OCI-LY1 (cell line): ENCODE results near the gene LZTFL1.

Experiments used
- H2AFZ ChIP-seq: fragments of 200-600 bp; sonication (generic), shearing (Covaris generic); 2 replicates; pipeline ENCODE4 v1.6.0; 2014; ENCODE audit warnings: antibody characterized with exemption, mild to moderate bottlenecking, low read length
- H3F3A ChIP-seq: fragments of 200-600 bp; sonication (generic), shearing (Covaris generic); 2 replicates; pipeline ENCODE4 v1.6.0; 2014; ENCODE audit warnings: mild to moderate bottlenecking, antibody characterized with exemption, low read length, moderate library complexity; ENCODE audit not compliant: insufficient read depth
- H3K27ac ChIP-seq: fragments of 200-600 bp; sonication (generic); 2 replicates; pipeline ENCODE4 v1.5.1; 2014; ENCODE audit warnings: low read length, mixed run types, mild to moderate bottlenecking, low read depth; ENCODE audit not compliant: poor library complexity, severe bottlenecking
- H3K27me3 ChIP-seq: fragments of 200-600 bp; sonication (generic); 2 replicates; pipeline ENCODE4 v1.6.0; 2014; ENCODE audit warnings: antibody characterized with exemption, mild to moderate bottlenecking, low read length, moderate library complexity; ENCODE audit not compliant: insufficient read depth
- H3K36me3 ChIP-seq: fragments of 200-600 bp; sonication (generic); 2 replicates; pipeline ENCODE4 v1.6.1; 2014; ENCODE audit warnings: mild to moderate bottlenecking, antibody characterized with exemption, low read length, moderate library complexity, mixed read lengths; ENCODE audit not compliant: insufficient read depth
- H3K4me1 ChIP-seq: fragments of 200-600 bp; sonication (generic); 2 replicates; pipeline ENCODE4 v1.5.1; 2014; ENCODE audit warnings: mild to moderate bottlenecking, low read length, moderate library complexity; ENCODE audit not compliant: insufficient read depth, severe bottlenecking
- H3K4me2 ChIP-seq: fragments of 200-600 bp; sonication (generic), shearing (Covaris generic); 2 replicates; pipeline ENCODE4 v1.6.1; 2014; ENCODE audit warnings: low read length
- H3K4me3 ChIP-seq: fragments of 200-600 bp; sonication (generic); 2 replicates; pipeline ENCODE4 v1.5.1; 2014; ENCODE audit warnings: low read length, low read depth, mild to moderate bottlenecking, mixed read lengths; ENCODE audit not compliant: poor library complexity, severe bottlenecking
- H3K79me2 ChIP-seq: fragments of 200-600 bp; shearing (Covaris generic); 2 replicates; pipeline ENCODE4 v1.6.1; 2016; ENCODE audit warnings: mixed run types, low read length, mixed read lengths; ENCODE audit not compliant: insufficient read depth
- H3K9ac ChIP-seq: fragments of 200-600 bp; sonication (generic), shearing (Covaris generic); 2 replicates; pipeline ENCODE4 v1.6.1; 2014; ENCODE audit warnings: mild to moderate bottlenecking, low read length, mixed read lengths
- H3K9me2 ChIP-seq: fragments of 200-600 bp; sonication (generic), shearing (Covaris generic); 2 replicates; pipeline ENCODE4 v1.6.1; 2014; ENCODE audit warnings: low read depth, mild to moderate bottlenecking, low read length, mixed read lengths
- H3K9me3 ChIP-seq: fragments of 200-600 bp; shearing (Covaris generic); 2 replicates; pipeline ENCODE4 v1.6.1; 2014; ENCODE audit warnings: low read length, mixed read lengths
- H4K20me1 ChIP-seq: fragments of 200-600 bp; sonication (generic), shearing (Covaris generic); 2 replicates; pipeline ENCODE4 v1.6.0; 2016; ENCODE audit warnings: mild to moderate bottlenecking, low read length; ENCODE audit not compliant: insufficient read depth
- CTCF ChIP-seq: fragments of 200-600 bp; sonication (generic), shearing (Covaris generic); IDR thresholded peaks from 2 replicates; pipeline ENCODE4 v1.5.1; 2017; ENCODE audit warnings: mild to moderate bottlenecking, antibody characterized with exemption, low read length, moderate library complexity, mixed read lengths
- EZH2 ChIP-seq: fragments of 200-600 bp; sonication (generic), shearing (Covaris generic); IDR thresholded peaks from 2 replicates; pipeline ENCODE4 v1.8.0; 2017; ENCODE audit warnings: borderline replicate concordance, mixed run types, mild to moderate bottlenecking, antibody characterized with exemption, low read length, moderate library complexity, mixed read lengths

The LZTFL1 gene

GRCh38 chr3:45816544-45816943 lies 25.4 kb downstream of the LZTFL1 start:
- no peak for TF ChIP-seq EZH2
- no peak for TF ChIP-seq CTCF
- no peak overlapping the region for H3K9ac ChIP-seq
- H3K4me3 ChIP-seq = no peak overlapping the region
- H4K20me1 ChIP-seq = no peaks in the 10 kb centered on the region
- H3K9me3 ChIP-seq = no peaks in the 10 kb centered on the region
- no peak overlapping the region for H2AFZ ChIP-seq
- no peaks in the 10 kb centered on the region for H3K9me2 ChIP-seq
- H3K27me3 ChIP-seq = no peaks in the 10 kb centered on the region
- H3K27ac ChIP-seq = no peak overlapping the region
- H3F3A ChIP-seq = no peaks in the 10 kb centered on the region
- no peak overlapping the region for H3K4me2 ChIP-seq
- H3K4me1 ChIP-seq = no peaks in the 10 kb centered on the region
- H3K79me2 ChIP-seq = no peaks in the 10 kb centered on the region
- no peaks in the 10 kb centered on the region for H3K36me3 ChIP-seq

- no peaks in the 10 kb centered on the region for H3K4me1 ChIP-seq
- no peaks in the 10 kb centered on the region for H4K20me1 ChIP-seq
- TF ChIP-seq CTCF (no peak), EZH2 (no peak)
- H3K9ac ChIP-seq = no peak overlapping the region
- no peaks in the 10 kb centered on the region for H3K9me2 ChIP-seq
- no peak overlapping the region for H3K4me3 ChIP-seq
- H2AFZ ChIP-seq = no peak overlapping the region
- H3K4me2 ChIP-seq = no peak overlapping the region
- no peaks in the 10 kb centered on the region for H3K36me3 ChIP-seq
- H3K27me3 ChIP-seq = no peaks in the 10 kb centered on the region
- no peaks in the 10 kb centered on the region for H3K79me2 ChIP-seq
- H3K27ac ChIP-seq = no peak overlapping the region
- H3F3A ChIP-seq = no peaks in the 10 kb centered on the region
- H3K9me3 ChIP-seq = no peaks in the 10 kb centered on the region
Observed at GRCh38 chr3:45814322-45814721, 27.6 kb downstream of the LZTFL1 start.

GRCh38 chr3:45807681-45808540 lies 34.0 kb downstream of the LZTFL1 start:
- no peaks in the 10 kb centered on the region for H4K20me1 ChIP-seq
- H3K36me3 ChIP-seq = no peaks in the 10 kb centered on the region
- no peaks in the 10 kb centered on the region for H3K9me2 ChIP-seq
- 0 out of 2 replicates have a peak, but pooled peaks cover 2% of the 10 kb centered on the region for H3K9me3 ChIP-seq
- no peak overlapping the region for H3K27ac ChIP-seq
- no peak overlapping the region for H3K4me3 ChIP-seq
- H3K4me1 ChIP-seq = no peaks in the 10 kb centered on the region
- H3F3A ChIP-seq = no peaks in the 10 kb centered on the region
- no peak overlapping the region for H2AFZ ChIP-seq
- H3K79me2 ChIP-seq = no peaks in the 10 kb centered on the region
- H3K9ac ChIP-seq = no peak overlapping the region
- TF ChIP-seq CTCF (no peak), EZH2 (no peak)
- no peak overlapping the region for H3K4me2 ChIP-seq
- no peaks in the 10 kb centered on the region; the same call in 1 of the 2 replicates for H3K27me3 ChIP-seq
